Measurements from ENCODE around the gene STOX1.
"Not testable (repeated sequence)": the region's sequence is repeated elsewhere in the genome, so short reads cannot be mapped to it uniquely, and the experiment has no call there.

STOX1 gene, protein sequence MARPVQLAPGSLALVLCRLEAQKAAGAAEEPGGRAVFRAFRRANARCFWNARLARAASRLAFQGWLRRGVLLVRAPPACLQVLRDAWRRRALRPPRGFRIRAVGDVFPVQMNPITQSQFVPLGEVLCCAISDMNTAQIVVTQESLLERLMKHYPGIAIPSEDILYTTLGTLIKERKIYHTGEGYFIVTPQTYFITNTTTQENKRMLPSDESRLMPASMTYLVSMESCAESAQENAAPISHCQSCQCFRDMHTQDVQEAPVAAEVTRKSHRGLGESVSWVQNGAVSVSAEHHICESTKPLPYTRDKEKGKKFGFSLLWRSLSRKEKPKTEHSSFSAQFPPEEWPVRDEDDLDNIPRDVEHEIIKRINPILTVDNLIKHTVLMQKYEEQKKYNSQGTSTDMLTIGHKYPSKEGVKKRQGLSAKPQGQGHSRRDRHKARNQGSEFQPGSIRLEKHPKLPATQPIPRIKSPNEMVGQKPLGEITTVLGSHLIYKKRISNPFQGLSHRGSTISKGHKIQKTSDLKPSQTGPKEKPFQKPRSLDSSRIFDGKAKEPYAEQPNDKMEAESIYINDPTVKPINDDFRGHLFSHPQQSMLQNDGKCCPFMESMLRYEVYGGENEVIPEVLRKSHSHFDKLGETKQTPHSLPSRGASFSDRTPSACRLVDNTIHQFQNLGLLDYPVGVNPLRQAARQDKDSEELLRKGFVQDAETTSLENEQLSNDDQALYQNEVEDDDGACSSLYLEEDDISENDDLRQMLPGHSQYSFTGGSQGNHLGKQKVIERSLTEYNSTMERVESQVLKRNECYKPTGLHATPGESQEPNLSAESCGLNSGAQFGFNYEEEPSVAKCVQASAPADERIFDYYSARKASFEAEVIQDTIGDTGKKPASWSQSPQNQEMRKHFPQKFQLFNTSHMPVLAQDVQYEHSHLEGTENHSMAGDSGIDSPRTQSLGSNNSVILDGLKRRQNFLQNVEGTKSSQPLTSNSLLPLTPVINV

DNA sequence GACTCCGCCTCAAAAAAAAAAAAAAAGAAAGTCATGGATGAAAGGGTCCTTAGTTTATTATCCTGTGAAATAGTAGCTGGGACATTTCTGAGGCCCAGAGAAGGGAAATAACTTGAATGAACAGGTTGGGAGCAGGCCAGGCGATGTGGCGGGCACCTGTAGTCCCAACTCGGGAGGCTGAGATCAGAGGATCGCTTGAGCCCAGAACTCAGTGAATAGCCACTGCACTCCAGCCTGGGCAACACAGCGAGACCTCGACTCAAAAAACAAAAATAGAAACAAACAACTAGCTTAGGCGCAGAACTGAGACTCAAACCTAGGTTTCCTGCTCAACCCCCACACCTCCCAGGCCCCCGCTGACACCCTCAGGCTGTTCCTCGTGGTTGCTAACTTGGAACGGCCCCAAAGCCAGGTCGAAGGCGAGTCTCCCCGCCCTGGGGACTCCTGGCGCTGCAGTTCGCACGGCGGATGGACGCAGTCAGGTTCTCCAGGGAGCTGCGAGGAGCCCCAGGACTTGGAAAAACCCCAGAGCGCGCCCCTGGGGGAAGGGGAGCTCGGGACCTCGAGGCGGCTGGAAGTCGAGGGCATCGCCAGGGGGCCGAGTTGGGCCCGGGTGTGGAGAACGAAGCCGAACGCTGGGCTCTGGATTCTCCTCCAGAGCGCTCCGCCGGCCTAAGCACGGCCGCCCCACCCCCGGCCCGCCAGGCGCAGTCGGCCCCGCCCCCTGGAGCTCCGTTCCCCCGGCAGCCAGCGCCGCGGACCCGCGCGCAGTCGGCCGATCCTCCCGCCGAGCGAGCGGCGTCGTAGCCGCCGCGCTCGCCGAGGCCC, at the start of gene STOX1:
TSS of gene STOX1 (plus strand) at position 768 of the 828 bp plus-strand sequence. CDS start 93 bp downstream, outside the sequence.
- DNase-seq (ENCODE audit: low read depth in 3 of 3, low spot score in 1 of 3): peak in 2 of 3 donors; percentile 13 to 51

DNA sequence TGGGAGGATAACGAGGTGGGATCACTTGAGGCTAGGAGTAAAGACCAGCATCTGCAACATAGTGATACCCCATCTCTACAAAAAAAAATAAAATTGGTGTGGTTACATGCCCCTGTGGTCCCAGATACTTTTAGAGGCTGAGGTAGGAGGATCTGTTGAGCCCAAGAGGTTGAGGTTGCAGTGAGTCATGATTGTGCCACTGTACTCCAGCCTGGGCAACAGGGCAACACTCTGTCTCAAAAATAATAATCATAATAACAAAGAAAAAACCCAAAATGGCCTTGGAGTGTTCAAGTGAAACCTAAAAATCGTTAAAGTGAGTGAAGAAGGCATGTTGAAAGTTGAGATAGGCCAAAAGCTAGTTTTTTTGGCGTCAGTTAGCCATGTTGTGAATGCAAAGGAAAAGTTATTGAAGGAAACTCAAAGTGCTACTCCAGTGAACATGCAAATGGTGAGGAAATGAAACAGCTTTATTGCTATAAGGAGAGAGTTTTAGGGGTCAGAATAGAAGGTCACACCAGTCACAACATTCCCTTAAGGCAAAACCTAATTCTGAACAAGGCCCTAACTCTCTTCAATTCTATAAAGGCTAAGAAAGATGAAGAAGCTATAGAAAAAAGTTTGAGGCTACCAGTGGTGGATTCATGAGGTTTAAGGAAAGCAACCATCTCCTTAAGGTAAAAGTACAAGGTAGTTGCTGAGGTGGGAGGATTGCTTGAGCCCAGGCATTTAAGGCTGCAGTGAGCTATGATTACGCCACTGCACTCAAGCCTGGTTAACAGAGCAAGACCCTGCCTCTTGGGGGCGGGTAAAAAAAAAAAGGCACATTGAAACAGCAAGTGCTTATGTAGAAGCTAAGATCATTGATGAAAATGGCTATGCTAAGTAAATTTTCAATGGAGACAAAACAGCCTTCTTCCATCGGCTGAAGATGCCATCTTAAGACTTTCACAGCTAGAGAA, 45.4 kb upstream of the STOX1 start:
- DNase-seq (ENCODE audit: low read depth in 3 of 3, low spot score in 1 of 3): no peak

DNA sequence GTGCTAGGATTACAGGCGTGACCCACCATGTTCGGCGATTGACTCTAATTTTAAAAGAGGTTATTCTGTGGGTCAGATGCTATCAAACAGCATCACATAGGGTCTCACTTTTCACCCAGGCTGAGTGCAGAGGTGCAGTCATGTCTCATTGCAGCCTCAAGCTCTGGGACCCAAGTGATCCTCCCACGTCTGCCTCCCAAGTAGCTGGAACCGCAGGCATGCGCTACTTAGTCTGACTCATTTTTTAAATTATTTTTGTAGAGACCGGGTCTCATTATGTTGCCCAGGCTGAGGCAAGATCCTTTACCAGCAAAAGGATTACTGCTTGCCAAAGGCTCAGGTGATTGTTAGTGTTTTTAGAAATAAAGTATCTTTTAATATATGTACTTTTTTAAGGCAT, 42.9 kb upstream of the STOX1 start:
- no peak for DNase-seq (ENCODE audit: low read depth in 3 of 3, low spot score in 1 of 3)

GRCh38 chr10:68787813-68788212, 39.5 kb upstream of the STOX1 start:
- DNase-seq (ENCODE audit: low read depth in 3 of 3, low spot score in 1 of 3): no peak

DNA sequence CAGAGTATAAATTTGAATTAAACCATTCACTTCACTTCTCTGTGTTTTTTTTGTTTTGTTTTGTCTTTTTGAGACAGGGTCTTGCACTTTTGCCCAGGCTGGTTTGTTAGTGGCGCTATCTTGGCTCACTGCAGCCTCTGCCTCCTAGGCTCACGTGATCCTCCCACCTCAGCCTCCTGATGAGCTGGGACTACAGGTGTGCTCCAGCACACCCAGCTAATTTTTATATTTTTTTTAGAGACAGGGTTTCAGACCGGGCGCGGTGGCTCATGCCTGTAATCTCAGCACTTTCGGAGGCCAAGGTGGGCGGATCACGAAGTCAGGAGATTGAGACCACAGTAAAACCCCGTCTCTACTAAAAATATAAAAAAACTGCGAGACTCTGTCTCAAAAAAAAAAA, 36.9 kb upstream of the STOX1 start:
- no peak for DNase-seq (ENCODE audit: low read depth in 3 of 3, low spot score in 1 of 3)

DNA sequence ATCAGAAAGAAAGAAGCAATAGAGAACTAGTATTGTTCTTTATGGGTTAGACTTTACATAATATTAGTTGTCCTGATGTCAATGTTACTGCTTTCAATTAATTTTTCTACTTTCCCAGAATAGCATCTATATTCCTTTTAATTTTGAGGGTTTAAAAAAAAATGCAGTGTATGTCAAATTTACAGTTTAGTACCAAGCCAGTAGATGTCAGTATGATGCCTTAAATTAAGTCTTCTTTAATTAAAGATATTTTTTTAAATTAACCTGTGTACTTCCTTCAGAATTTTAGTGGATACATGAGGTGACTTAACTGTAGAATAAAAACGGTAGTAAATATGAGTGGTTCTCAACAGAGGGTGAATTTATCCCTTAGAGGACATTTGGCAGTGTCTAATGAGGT, 35.2 kb upstream of the STOX1 start:
- DNase-seq (ENCODE audit: low read depth in 3 of 3, low spot score in 1 of 3): no peak

DNA sequence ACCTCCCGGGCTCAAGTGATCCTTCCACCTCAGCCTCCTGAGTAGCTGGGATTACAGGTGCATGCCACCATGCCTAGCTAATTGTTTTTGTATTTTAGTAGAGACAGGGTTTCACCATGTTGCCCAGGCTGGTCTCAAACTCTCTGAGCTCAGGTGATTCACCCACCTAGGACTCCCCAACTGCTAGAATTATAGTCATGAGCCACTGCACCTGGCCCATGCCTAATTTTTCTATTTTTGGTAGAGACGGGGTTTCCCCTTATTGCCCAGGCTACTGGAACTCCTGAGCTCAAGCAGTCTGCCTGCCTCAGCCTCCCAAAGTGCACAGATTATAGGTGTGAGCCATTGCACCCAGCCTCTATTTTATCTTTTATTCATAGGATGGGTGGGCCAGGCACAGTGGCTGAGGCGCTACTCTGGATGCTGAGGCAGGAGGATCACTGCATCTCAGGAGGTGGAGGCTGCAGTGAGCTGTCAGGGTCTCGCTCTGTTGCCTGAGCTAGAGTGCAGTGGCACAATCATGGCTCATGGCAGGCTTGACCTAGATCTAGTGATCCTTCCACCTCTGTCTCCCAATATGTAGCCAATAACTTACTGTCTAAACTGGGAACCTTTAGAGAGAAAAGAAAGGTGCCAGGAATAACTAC, 31.3 kb upstream of the STOX1 start:
- DNase-seq (ENCODE audit: low read depth in 3 of 3, low spot score in 1 of 3): no peak

DNA sequence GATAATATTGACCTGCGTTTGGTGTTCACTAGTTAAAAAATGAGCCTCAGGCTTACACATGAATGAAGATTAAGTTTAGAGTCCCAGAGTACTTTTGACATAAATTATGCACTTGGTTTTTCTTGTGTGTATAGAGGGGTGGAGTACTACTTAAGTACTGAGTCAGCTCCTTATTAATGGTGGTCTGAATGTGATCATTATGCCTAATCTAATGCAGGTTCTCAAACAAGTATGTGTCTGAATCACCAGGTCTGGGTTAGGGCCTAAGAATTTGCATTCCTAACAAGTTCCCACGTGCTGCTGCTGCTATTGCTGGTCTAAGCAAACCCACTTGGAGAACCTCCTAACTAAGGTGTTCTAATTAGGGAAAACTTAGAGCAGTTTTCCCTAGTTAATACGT, 30.7 kb upstream of the STOX1 start:
- DNase-seq (ENCODE audit: low read depth in 3 of 3, low spot score in 1 of 3): no peak

- DNase-seq (ENCODE audit: low read depth in 3 of 3, low spot score in 1 of 3): no peak
These were observed 27.1 kb upstream of the STOX1 start for GRCh38 chr10:68800211-68800610.

DNA sequence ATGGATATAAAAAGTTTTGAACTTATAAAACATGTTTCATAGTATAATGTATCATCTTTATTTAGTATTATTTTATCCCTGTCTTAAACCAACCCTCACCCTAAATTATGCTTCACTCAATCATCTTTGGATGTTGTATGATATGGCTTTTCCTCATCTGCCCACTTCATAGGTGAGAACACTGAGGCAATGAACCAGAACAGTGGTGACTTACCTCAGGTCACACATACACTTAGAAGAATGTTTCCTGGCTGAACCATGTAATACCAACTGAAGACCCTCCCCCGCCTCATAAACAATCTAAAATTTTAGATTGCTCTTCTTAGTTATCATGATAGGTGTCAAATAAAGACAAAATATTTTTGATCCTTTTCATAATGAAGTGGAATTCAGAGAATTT, 22.6 kb upstream of the STOX1 start:
- no peak for DNase-seq (ENCODE audit: low read depth in 3 of 3, low spot score in 1 of 3)

GRCh38 chr10:68810830-68811229, 16.5 kb upstream of the STOX1 start:
- not testable (repeated sequence) for DNase-seq (ENCODE audit: low read depth in 3 of 3, low spot score in 1 of 3)

DNA sequence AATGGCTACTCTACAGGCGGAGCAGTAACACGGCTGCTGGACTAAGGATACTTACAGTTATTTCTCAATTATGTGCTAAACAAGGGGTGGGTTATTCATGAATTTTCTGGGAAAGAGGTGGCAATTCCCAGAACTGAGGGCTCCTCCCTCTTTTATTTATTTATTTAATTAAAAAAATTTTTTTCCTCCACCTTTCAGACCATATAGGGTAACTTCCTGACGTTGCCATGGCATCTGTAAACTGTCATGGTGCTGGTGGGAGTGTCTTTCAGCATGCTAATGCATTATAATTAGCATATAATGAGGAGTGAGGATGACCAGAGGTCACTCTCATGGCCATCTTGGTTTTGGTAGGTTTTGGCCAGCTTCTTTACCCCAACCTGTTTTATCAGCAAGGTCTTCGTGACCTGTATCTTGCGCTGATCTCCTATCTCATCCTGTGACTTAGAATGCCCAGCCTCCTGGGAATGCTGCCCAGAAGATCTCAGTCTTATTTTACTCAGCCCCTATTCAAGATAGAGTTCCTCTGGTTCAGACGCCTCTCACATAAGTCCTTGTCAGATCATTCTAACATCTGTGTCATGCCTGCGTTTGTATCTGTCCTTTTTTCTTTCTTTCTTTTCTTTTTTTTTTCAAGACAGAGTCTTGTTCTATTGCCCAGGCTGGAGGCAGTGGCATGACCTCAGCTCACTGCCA, 15.9 kb upstream of the STOX1 start:
- DNase-seq (ENCODE audit: low read depth in 3 of 3, low spot score in 1 of 3): no peak

DNA sequence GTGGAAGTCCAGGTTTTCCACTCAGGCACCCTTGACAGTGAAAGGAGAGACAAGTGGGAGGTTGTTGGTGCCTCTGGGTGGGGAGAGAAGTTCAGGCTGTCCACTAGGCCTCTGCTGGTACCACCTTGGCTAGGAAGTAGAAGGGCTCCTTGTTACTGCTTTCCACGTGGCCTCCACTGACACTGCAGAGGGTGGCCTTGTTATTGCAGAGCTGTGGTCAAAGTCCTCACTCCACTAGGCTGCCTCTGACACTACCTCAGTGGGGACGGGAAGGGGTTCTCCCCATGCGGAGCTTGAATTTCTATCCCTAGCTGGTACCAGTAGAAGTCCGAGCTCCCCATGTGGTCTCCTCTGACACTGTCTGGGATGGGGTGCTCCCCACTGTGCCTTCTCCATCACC, 14.9 kb upstream of the STOX1 start:
- no peak for DNase-seq (ENCODE audit: low read depth in 3 of 3, low spot score in 1 of 3)

- no peak for DNase-seq (ENCODE audit: low read depth in 3 of 3, low spot score in 1 of 3)
These were observed 13.8 kb upstream of the STOX1 start for GRCh38 chr10:68813559-68813958.

GRCh38 chr10:68816796-68817412, 10.4 kb upstream of the STOX1 start:
- DNase-seq (ENCODE audit: low read depth in 3 of 3, low spot score in 1 of 3): no peak

DNA sequence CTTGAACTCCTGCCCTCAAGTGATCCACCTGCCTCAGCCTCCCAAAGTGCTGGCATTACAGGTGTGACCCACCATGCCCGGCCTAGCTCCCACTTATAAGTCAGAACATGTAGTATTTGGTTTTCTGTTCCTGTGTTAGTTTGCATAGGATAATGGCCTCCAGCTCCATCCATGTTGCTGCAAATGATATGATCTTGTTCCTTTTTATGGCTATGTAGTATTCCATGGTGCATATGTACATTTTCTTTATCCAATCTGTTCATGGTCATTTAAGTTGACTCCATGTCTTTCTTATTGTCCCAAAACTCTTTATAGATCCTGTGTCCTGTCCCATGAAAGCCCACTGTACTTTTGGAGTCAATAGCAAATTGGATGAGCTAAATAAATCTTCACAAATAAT, 7.0 kb upstream of the STOX1 start:
- DNase-seq (ENCODE audit: low read depth in 3 of 3, low spot score in 1 of 3): not testable (repeated sequence)

DNA sequence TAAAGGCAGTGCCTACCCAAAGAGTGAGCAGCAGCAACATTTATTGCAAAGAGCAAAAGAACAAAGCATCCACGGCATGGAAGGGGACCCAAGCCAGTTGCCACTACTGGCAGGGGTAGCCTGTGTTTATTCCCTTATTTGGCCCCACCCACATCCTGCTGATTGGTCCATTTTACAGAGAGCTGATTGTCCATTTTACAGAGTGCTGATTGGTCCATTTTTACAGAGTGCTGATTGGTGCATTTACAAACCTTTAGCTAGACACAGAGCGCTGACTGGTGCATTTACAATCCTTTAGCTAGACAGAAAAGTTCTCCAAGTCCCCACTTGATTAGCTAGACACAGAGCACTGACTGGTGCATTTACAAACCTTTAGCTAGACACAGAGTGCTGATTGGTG, 4.7 kb upstream of the STOX1 start:
- DNase-seq (ENCODE audit: low read depth in 3 of 3, low spot score in 1 of 3): not testable (repeated sequence)

DNA sequence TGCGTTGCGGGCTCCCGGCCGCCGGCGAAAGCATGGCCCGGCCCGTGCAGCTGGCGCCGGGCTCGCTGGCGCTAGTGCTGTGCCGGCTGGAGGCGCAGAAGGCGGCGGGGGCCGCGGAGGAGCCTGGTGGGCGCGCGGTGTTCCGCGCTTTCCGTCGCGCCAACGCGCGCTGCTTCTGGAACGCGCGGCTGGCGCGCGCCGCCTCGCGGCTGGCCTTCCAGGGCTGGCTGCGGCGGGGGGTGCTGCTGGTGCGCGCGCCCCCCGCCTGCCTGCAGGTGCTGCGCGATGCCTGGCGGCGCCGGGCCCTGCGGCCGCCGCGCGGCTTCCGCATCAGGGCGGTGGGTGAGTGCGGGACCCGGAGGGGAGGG, 245 bp downstream of the STOX1 start:
- DNase-seq (ENCODE audit: low read depth in 3 of 3, low spot score in 1 of 3): not testable (repeated sequence)
